ENCODE measurements around the gene GPM6B. TPM values are rescaled to one million over a fixed set of nuclear protein-coding genes. Genes with fewer than 3 reads are reported as not detected.

Gene GPM6B
- 7.3 TPM for polyA plus RNA-seq (2013, experiment 1 of 2; ENCODE audit: insufficient read length)
- polyA plus RNA-seq (2013, experiment 2 of 2; ENCODE audit: insufficient read length), result 10.4 TPM

- no peak for DNase-seq
These were observed at the start of gene GPM6B for GRCh38 chrX:13816643-13817627. Gene GPM6B (minus strand): TSS chrX:13817093. CDS start chrX:13816904, 189 bp downstream.

- peak; percentile 73 for DNase-seq
These were observed 47.4 kb upstream of the GPM6B start for GRCh38 chrX:13864264-13864663.

GRCh38 chrX:13863324-13863723, 46.4 kb upstream of the GPM6B start:
- peak; percentile 71 for DNase-seq

GRCh38 chrX:13859724-13860123, 42.8 kb upstream of the GPM6B start:
- peak; percentile 53 for DNase-seq

- DNase-seq, result no peak
These were observed 40.9 kb upstream of the GPM6B start for GRCh38 chrX:13857804-13858203.

GRCh38 chrX:13855689-13856450, 39.0 kb upstream of the GPM6B start:
- peak; percentile 64 for DNase-seq

- DNase-seq, result no peak
These were observed 37.1 kb upstream of the GPM6B start for GRCh38 chrX:13854003-13854402.

DNA sequence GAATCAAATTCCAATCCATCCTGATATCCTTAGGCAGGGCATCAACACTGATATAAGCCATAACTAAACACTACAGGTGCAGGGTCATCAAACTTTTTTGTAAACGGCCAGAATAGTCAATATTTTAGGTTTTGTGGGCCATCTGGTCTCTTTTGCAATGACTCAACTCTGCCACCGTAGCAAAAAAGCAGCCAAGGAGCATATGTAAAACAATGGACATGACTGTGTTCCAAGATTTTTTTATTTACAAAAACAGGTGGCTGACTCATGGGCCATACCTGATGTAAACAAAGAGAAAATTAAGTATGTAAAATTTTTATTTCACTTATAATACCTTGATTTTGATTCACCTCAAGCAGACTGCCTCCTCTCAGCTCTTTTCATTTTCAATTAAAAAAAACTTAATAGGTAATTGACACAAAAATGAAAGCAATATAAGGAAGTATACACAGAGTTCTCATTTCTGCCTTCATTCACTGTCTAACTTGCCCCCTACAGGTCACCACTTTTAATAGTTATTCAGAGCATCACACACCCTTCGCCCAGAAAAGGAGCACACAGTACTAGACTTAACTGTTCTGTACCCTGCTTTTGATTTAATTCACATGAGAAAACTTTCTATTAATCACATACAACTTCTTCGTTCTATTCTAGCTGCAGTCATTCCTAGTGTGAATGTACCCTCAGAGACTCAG, 35.3 kb upstream of the GPM6B start:
- no peak for DNase-seq

DNA sequence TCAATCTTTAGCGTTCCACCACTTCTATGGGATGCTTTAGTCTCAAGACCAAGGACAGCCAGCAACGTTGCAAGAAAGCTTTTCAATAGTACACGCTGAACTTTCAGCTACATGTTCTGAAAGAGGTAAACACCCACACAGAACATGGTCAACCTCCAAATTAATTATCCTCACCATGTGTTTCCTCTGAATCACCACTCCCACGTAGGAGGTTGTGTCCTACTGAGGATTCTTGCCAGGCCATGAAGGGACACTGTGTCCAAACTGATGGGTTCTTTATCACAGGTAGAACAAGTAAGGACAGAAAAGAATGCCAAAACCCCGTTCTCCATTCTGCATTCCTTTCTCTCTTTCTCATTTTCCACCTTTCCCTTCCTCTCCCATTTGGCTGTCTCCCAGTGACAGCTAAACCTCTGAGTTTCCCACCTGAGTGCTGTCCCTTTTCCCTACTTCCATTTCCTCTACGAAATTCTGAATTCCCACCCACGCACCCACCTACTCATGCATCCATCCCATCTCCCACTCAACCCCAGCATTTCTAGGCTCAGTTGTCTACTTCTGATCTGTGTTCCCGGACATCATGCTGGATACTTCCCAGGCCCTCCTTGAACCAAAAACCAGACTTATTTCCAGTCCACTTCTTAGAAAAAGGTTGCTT, 29.0 kb upstream of the GPM6B start:
- DNase-seq, result no peak

GRCh38 chrX:13843150-13843721, 26.3 kb upstream of the GPM6B start:
- no peak for DNase-seq

- no peak for DNase-seq
These were observed 23.2 kb upstream of the GPM6B start for GRCh38 chrX:13840121-13840520.

- DNase-seq, result peak; percentile 25
These were observed 20.4 kb upstream of the GPM6B start for GRCh38 chrX:13837290-13837745.

DNA sequence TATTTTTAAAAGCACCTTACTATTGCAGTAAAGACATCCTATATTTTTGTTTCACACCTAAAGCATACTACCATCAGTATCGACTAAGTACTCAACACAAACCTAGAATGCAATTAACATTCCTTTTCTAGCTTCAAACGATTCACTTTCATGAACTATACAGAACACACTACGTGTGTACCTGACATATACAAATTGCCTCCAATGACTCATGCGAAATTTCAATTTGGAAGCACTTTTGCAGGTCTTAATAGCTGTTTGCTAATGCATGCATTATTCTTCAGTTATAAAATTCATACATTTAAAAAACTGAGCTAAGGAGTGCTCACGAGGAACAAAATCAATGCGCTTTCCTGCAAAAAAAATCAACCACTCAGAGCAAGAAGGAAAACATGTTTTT, 19.7 kb upstream of the GPM6B start:
- no peak for DNase-seq

DNA sequence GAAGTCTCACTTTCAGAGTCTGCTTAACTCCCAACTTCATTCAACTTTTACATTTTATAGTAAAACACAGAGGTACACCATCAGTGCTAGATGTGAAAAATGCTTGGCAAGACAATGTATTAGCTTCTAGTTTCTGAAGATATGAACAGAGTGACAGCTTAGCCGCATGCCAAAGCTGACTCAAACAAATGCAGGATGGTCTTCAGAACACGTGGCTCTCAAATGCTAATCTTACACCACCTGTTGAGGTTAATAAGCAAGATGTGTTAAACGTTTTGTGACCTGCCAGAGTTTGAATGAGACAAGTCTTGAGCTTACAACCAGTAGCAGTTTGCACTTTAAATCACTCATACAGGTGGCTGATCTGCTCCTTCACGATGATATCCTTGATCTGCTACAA, 18.9 kb upstream of the GPM6B start:
- DNase-seq, result no peak

DNA sequence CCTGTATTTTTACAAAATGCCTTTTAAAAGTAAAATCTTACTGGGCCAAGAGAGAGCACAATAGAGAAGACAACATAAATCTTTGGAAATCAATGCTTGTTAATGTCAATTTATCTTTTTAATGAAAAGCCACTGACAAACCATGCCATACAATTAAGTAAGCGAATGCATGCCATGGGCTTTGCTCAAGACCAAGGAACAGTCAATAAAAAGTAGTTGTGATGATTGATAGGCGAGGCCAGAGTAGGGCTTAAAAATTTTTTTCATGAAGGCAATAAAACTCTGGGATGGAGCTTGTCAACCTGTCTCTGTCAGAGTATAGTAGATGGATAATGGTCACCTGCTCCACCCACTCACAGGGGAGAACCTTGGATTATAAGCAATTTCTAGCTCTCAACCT, 17.5 kb upstream of the GPM6B start:
- DNase-seq, result no peak

GRCh38 chrX:13829983-13830382, 13.1 kb upstream of the GPM6B start:
- DNase-seq, result no peak

- no peak for DNase-seq
These were observed 11.5 kb upstream of the GPM6B start for GRCh38 chrX:13828392-13828791.

DNA sequence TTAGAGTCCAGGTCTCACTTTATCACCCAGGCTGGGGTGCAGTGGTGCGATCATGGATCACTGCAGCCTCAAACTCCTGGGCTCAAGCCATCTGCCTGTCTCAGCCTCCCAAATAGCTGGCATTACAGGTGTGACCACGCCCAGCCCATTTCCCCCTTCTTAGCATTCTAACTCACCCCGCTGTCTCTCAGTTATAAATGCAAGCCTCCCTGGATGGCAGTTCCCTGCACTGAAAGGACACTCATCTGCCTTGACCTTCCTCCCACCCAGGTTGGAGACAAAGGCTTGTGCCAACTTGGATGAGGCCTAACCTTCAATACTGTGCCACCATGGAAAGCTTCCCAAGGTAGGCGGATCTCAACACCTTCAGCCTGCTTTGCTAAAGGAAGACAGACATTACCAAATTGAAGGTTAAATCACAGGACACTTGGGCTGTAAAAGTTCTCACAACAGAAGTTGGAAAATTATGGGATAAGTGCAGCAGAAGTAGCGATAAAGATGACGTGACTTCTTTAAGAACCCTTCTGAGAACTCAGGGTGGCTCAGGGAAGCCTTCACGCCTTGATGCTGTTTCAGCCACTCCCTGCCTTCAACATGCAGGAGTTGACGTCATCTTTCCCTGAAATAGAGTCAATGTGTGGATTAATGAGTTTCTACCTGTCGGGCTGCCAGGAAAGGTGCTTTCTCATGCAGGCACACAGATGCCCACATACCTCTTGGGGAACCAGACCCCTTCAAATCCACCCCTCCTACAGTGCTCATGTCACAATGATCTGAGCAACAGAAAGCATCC, 10.6 kb upstream of the GPM6B start:
- no peak for DNase-seq

- no peak for DNase-seq
These were observed 9.9 kb upstream of the GPM6B start for GRCh38 chrX:13826770-13827169.

GRCh38 chrX:13825178-13825762, 8.4 kb upstream of the GPM6B start:
- no peak for DNase-seq

All from fibroblast of skin of scalp (primary cell).